Dedifferentiated amniotic fluid mesenchymal stem cell (primary cell): ENCODE measurements around the gene AKAP8L.
A peak's percentile ranks its signal among the peaks of the same experiment; 100 is the strongest.
"Not testable (repeated sequence)": the region's sequence is repeated elsewhere in the genome, so short reads cannot be mapped to it uniquely, and the experiment has no call there.

Experiments
- DNase-seq: peaks from one replicate; pipeline ENCODE4 v3.0.0-alpha.2; 2016; ENCODE audit errors: extremely low spot score

The AKAP8L gene

DNA sequence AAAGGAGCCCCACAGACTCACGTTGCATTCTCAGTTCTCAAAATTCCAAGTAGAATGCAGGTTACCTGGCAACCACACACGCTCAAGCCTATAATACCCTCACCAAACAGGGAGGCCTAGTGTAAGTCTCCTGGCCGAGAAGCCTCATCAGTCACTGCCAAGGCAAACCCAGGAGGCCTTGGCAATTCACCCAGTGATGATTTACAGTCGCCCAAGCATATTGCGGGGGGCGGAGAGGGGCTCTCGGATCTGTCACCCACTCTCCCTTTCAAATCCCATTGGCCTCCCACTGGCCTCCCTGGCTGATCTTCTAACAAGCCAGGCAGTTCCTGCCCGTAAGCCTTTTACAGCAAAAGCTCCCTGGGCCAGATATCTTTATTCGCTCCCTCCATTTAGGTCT, 1.1 kb downstream of the AKAP8L start:
- DNase-seq = no peak

DNA sequence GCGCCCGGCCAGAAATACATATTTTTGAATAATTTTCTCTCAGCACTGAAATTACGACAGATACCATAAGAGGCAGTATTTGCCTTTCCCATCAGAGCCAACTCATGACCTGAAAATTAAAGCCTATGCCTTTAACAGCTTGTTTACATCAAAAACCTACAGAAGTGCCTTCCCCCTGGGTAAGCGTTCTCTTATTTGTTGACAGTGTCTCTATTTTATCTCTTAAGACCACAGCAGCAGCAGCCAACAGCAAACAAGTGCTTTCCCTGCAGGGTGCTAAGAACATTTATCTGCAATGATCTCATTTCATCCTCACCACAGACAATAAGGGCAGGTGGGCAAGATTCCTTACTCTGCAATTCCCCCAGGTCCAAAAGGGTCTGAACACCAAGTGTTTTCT, 6.0 kb downstream of the AKAP8L start:
- DNase-seq = no peak

DNA sequence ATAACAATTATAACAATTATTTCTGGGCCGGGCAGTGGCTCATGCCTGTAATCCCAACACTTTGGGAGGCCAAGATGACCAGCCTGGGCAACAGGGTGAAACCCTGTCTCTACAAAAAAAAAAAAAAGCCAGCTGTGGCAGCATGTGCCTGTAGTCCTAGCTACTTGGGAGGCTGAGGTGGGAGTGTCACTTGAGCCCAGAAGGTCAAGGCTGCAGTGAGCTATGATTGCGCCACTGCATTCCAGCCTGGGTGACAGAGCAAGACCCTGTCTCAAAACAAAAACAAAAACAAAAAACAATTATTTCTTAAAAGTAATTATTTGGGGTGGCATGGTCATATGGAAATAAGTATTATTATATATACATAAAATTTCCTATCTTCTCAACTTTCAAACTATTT, 7.4 kb downstream of the AKAP8L start:
- not testable (repeated sequence) for DNase-seq

DNA sequence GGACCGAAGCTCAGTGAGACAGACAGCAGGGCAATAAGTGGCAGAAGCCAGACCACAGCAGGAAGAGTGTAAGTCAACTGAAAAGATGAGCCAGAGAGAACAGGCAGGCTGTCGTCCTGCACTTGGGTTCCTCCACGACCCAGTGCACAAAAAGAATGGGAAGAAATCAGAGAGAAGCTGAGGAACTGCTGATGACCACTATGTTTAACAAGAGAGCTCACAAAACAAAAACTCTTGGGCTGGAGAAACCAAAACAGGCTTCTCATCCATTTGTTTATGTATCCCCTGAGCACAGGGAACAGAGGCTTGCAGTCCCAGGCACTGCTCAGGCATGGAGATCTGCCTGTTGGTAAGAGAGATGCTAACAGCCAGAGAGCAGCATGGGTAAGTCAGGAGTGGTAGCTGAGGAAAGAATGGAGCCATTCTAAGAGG, 14.0 kb downstream of the AKAP8L start:
- no peak for DNase-seq

DNA sequence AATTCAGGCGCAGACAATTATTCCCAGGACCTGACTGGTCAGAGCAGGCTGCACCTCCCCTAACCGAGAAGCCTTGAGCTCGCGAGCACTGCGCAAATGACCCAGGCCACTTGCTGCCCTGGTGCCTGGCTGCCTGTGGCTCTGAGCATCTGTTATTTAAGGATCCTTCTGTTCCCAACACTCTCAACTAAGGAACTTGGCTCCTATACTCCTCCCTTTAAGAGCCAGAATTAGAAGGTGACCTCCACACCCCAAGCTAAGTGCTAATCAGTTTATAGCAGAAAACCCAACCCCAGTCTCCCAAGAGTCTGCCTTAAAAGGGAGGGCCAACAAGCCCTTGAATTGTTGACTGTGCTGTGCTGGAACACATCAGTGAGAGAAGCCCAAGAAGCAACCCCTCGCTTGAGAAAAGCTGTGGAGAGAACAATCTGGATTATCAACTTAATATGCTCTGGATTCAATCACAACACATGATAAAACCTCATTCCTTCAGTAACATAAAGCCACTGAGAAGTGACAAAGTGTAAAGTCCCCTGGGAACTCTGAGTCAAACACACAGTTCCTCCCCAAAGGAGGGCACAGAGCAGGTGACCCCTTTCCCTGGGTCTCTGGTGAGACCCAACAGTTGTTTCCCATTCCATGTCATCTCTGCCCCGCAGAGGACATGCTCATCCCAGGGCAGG, 14.6 kb downstream of the AKAP8L start:
- DNase-seq = no peak

DNA sequence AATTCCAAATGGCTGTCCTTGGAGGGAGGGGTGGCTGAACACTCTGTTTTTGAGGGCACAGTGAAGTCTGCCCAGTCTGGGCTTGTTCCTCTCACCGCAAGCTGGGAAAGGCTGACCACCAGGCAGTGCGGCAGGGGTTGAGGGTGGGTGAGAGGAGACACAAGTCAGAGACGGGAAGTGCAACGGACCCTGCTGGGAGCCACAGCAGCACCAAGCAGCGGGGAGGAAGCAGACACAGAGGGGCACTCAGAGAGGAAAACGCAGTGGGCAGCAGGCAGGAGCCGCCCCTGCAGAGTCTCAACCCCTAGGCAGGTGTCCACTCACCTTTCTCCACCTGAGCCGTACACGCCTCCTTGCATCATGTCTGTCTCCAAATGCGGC, 15.6 kb downstream of the AKAP8L start:
- DNase-seq = no peak

DNA sequence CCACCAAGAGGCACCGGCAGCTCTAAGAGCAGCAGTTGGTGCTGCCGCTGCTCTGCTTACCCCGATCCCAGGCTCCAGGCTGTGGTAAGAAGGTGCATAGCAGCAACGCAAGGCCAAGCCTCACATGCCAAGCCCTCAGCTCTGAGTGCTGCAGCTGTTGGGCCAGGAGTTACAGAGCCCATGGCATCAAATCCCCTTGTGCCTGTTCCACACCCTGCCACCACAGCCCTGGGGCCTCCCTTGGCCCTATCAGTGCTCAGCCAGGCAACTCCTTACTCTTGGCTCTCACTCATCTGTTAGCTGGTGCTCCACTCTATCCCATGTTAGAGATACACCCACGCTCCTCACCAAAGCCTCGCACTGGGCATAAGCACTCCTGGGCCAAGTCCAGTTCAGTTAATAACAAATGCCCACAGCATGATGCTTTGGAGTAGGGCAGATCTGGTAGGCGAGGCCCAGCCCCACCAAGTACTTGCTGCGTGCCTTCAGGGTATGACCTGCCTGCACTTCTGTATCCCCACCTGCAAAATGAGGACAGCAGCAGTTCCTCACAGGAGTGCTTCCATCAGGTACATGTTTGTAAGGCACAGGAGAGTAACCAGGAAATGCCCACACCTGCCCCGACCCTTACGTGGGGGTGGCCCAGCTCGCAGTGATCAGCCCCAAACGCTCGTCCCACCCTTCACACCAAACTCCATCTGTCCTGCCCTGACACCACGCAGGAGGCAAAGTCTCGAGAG, 16.2 kb downstream of the AKAP8L start:
- no peak for DNase-seq

DNA sequence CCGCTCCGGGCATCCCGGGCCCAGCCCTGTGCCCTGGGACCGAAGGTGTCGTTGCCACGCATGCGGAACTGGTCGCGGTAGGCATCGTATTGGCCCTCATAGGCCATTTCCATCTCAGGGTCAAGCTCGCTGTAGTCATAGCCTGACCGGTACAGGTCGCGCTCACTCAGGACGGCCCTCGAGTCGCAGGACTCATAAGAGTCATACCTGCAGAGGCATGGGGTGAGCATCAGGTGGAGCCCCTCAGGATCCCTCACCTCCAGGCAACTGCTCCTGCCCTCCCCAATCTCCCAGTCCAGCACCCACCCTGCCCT, 17.4 kb downstream of the AKAP8L start:
- DNase-seq = no peak

DNA sequence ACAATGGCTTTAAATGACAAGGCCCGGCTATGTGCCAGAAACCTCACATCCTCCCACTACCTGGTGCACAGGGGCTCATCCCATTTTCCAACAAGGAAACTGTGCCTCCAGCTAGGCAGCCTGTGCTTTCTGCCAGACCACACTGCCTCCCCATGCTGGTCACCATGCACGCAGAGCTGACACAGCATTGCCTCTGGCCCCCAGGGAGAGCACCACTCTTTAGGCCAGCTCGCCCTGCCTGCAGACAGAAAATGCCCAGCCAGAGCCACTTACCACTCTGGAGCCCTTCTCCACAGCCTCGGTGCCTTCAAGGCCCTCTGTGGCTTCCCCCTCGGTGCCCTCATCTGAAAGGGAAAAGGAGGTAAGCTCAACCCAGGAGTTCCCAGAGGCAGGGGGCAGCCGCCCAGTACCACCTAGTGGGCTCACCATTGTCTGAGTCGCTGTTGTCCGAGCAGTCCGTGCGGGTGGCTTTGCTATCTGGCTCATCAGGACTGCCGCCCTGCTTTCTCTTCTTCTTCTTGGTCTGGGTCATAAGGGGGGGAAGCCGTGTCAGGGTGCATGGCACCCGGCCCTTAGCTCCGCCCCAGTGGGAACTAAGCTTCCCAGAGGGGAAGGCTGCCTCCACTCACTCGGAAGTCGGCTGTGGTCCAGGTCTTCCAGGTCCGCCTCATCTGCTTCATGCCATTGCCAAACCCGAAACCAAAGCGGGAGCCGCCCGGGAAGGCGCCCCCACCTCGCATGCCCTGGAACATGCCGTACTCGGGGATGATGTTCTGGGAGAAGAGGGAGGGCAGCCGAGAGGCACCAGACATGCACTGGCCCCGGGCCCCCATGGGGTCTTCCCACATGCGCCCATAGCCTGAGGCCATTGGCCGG, 18.0 kb downstream of the AKAP8L start:
- DNase-seq = no peak

DNA sequence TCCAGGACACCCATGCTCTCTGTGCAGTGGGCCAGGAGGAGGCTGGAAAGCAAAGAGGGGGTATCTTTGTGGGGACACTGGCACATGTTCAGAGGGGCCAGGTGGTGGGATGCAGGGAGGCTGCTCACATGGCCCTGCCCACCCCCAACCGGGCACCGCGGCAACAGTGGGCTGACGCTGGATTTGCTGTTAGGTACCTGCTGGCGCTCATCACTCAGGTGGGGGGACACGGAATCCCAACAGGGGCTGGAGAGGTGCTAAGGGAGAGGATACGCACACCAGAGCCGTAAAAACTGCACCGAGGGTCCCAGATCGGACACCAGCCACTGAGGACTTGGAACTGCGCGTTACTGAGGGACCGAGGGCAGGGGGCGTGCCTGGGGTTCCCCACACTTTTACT, 19.2 kb downstream of the AKAP8L start:
- no peak for DNase-seq

DNA sequence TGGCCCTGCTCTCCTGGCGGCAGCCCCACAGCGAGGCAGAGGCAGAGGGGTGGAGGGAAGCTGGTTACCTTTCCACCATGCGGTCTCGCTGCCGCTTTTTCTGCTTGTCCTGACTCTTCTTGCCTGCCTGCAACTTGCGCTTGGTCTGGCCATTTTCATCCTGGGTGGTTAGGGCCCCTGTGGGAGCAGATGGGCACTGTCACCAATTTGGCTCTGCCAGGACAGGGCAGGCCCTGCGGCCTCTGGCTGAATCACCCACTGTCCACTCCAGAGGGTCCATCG, 19.6 kb downstream of the AKAP8L start:
- DNase-seq = no peak

DNA sequence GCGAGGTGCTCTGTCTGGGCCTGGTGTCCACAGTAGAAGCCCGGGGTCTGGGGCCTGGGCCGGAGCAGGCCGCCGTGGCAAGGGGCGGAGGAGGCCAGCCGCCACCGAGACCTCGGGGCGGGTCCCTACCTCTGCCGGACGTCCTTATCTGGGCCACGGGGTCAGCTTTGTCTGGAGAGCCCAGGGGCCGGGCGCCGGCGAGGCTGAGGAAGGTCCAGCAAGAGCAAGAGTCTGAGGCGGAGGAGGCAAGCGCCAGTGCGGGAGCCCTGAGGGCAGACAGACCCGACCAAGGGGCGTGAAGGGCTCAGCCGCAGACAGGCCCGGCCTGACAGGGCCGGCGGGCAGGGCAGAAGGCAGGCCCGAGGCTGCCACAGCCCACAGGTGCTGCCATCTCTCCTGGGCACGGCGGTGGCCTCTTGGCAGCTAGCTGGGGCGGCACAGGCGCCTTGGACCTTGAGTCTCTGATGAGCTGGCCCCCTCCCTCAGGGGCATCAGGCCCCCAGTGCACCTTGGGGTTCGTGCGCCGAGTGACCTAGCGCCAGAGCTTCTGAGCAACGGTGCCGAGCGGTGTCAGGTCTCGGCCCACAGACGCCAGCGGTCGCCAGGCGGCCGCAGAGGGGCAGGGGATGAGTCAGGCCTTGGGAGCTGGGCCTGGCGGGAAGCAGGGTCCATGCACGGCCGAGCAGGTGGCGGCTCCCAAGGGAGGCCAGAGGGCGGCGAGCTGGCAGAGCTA, 20.1 kb downstream of the AKAP8L start:
- no peak for DNase-seq

DNA sequence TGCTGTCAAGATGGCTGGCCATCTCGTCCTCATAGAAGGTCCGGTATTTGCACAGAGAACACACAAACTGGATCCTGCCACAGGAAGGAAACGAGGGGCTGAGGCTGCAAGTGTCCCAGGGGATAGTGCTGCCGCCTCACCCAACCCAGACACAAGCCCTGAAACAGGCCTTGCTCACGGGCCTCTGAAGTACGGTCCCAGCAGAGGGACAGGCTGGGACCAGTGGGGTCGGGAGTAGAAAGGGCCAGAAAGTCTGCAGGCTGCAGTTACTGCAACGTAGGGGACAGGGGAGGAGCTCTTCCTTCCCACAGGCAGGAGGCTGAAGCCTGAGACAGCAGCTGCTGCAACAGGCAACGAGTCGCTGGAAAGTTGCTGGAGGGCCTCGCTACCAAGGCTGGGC, 21.0 kb downstream of the AKAP8L start:
- DNase-seq = no peak

DNA sequence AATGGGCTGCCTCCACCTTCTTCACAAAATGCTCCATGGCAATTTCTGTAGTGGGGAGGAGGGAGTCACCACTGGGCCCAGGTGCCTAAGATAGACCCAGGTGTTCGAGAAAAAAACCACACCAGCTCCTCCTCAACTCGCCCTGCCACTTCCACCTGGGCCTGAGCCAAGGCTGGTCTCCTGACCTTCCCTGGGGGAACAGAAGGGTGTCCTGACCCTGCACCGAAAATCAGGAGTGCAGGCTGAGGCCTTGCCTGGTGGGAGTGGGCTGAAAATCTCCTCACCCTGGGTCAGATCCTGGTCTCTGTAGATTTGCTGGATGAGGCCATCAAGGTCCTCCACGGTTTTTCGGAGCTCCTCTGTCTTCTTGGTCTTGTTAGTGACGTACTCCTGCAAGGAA, 21.6 kb downstream of the AKAP8L start:
- no peak for DNase-seq

DNA sequence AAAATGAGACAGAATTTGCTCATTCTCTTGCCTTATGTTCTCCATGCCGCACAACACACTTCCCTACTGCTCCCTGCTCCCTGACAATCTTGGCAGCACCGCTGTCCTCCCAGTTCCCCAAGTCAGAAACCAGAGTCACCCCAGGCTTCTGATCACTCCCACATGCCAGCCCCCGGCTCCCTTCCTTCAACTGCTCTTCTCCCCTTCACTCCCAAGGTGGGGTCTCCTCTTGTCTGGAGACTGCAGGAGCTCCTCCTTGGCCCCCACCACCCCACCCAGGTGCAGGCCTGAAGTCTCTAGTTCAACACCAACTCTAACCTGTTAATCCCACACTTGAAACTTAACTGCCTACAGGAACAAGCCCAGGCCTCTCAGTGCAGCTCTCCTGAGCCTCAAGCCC, 22.4 kb downstream of the AKAP8L start:
- DNase-seq = no peak

DNA sequence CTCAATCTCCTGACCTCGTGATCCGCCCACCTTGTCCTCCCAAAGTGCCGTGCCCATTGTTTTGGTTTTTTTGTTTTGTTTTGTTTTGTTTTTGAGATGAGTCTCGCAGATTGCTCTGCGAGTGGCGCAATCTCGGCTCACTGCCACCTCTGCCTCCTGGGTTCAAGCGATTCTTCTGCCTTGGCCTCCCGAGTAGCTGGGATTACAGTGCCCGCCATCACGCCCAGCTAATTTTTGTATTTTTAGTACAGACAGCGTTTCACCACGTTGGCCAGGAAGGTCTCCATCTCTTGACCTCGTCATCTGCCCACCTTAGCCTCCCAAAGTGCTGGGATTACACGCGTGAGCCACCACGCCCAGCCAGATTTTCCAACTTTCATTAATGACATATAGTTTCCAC, 23.5 kb downstream of the AKAP8L start:
- not testable (repeated sequence) for DNase-seq

DNA sequence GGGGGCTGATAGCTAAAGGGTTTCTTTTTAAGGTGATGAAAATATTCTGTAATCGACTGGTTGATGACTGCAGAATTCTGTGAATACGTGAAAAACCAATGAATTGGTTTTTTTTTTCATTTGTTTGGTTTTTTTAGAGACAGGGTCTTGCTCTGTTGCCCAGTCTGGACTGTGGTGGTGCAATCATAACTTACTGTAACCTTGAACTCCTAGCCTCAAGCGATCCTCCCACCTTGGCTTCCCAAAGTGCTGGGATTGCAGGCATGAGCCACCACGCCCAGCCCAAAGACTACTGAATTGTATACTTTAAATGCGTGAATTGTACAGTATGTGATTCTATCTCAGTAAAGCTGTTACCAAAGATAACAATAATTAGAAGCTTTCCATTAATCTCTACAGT, 24.4 kb downstream of the AKAP8L start:
- DNase-seq = no peak

DNA sequence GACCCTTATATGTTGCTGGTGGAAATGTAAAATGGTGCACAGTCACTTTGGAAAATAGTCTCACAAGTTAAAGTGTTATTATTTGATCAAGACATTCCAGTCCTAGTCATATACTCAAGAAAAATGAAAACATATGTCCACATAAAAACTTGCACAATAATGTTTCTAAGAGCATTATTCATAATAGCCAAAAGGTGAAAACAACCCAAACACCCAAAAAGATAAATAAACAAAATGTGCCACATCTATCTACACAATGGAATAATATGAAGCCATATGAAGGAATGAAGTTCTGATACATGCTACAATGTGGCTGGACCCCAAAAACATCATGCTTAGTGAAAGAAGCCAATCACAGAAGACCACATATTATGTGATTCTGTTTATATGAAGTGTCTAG, 24.8 kb downstream of the AKAP8L start:
- peak; percentile 32 for DNase-seq

DNA sequence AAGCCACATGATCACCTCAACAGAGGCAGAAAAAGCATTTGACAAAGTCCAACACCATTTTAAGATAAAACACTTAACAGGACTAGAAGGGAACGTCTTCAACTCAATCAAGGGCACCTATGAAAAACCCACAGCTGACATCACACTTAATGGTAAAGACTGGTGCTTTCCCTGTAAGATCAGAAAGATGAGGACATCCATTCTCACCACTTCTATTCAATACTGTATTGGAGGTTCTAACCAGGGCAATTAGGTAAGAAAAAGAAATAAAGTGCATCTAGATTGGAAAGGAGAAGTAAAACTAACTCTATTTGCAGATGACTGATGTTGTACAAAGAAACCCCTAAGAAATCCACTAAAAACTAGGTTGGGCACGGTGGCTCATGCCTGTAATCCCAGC, 28.0 kb downstream of the AKAP8L start:
- DNase-seq = no peak

DNA sequence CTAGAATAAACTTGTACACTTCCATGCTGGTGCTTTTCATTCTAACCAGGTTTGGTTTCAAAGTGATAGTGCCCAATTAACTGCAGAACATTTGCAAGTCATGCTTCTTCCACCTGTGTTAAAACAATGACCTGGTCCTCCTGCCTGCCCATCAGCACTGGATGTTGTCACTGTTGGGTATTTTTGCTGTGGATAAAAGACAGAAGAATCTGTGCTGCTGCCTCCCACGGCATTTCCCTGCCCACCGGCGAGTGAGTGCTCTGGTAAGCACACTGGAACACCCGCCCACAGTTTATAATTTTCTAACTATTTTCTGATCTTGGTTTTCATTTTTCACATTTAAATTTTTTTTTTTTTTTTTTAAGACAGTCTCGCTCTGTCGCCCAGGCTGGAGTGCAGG, 36.9 kb downstream of the AKAP8L start:
- DNase-seq = no peak

DNA sequence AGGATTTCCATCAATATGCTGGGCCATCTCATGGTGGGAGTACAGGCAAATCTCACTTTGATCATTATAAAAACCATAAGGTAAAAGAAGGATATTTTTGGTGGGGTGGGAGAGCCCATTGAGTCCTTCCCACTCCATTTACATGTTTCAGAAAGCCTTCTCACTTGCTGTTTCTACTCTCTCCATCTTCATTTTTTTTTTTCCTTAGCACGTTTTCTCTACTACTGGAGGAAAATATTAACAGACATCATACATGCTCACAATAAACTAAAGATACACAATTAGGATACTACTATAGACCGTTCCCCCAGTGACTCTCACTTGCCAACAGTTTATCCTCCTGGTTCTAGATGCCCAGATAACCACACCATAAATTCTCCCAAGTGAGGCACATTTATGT, 37.4 kb downstream of the AKAP8L start:
- no peak for DNase-seq

DNA sequence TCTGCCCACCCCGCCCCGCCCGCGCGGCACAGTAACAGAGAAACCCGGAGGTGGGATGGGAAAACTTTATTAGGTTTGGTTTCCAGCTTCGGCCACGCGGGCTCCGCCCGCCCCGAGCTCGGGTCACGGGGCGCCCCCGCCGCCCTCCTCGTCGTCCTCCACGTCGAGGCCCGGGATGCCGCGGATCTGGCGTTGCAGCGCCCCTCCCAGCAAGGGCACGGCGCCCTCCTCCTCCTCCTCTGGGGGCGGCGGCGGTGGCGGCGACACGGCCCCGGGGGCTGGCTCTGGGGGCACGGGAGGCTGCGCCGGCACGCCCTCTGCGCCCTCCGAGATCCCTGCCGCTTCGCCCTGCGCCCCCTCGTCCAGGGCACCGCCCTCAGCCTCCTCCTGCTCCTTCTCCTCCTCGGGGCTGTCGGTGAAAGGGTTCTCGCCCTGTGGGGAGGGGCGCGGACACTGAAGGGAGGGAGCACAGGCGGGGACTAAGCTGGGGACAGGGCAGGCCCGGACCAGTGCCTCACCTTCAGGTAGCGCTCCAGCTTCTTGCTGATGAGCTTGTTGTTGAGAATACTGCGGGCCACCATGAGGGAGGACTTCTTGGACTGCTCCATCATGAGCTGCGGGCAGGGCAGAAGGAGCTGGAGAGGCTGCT, 38.7 kb downstream of the AKAP8L start:
- no peak for DNase-seq
